Measurements from ENCODE around the gene PRSS56.

PRSS56 gene

GRCh38 chr2:232574674-232575403 lies 54.7 kb downstream of the PRSS56 start:
- no peak for DNase-seq

All from activated CD4-positive, CD25-positive, alpha-beta regulatory T cell (primary cell).